ENCODE data around the gene MARK1.

GRCh38 chr1:220652995-220653394 is 125.1 kb downstream of the MARK1 start:
- TF ChIP-seq NFYB (CRISPR knock-in tag; conservative IDR thresholded peaks at IDR 0.05; ENCODE audit: low read depth) (no peak), CTCF (IDR thresholded peaks at IDR 0.05) (no peak), ZNF281 (CRISPR knock-in tag; IDR thresholded peaks at IDR 0.05) (no peak), JUN (CRISPR knock-in tag; IDR thresholded peaks at IDR 0.05) (no peak)

All from WTC11 (cell line).